ENCODE data around the gene DNM1.
"Not testable (repeated sequence)": the region's sequence is repeated elsewhere in the genome, so short reads cannot be mapped to it uniquely, and the experiment has no call there.

Gene DNM1

GRCh38 chr9:128178806-128179431 lies 24.3 kb upstream of the DNM1 start:
- no peak for DNase-seq (ENCODE audit: low read depth)

- DNase-seq (ENCODE audit: low read depth) = no peak
Observed at GRCh38 chr9:128180001-128180400, 23.2 kb upstream of the DNM1 start.

GRCh38 chr9:128180447-128180846 lies 22.7 kb upstream of the DNM1 start:
- no peak for DNase-seq (ENCODE audit: low read depth)

GRCh38 chr9:128181480-128181879 lies 21.7 kb upstream of the DNM1 start:
- not testable (repeated sequence) for DNase-seq (ENCODE audit: low read depth)

GRCh38 chr9:128182893-128183588 lies 20.1 kb upstream of the DNM1 start:
- no peak for DNase-seq (ENCODE audit: low read depth)

GRCh38 chr9:128185979-128186965 lies 16.9 kb upstream of the DNM1 start:
- no peak for DNase-seq (ENCODE audit: low read depth)

GRCh38 chr9:128187361-128187760 lies 15.8 kb upstream of the DNM1 start:
- DNase-seq (ENCODE audit: low read depth) = no peak

GRCh38 chr9:128188209-128188608 lies 15.0 kb upstream of the DNM1 start:
- DNase-seq (ENCODE audit: low read depth) = no peak

GRCh38 chr9:128190013-128190412 lies 13.2 kb upstream of the DNM1 start:
- DNase-seq (ENCODE audit: low read depth) = no peak

GRCh38 chr9:128190516-128191405 lies 12.4 kb upstream of the DNM1 start:
- no peak for DNase-seq (ENCODE audit: low read depth)

- peak; percentile 68 for DNase-seq (ENCODE audit: low read depth)
Observed at GRCh38 chr9:128191406-128192046, 11.7 kb upstream of the DNM1 start, which contains the start of gene CIZ1. TSS of gene CIZ1 (minus strand) at chr9:128191572. CDS start at chr9:128190857, 715 bp downstream.

GRCh38 chr9:128192601-128193371 lies 10.4 kb upstream of the DNM1 start:
- peak; percentile 32 for DNase-seq (ENCODE audit: low read depth)

- DNase-seq (ENCODE audit: low read depth) = no peak
Observed at GRCh38 chr9:128193469-128194096, 9.6 kb upstream of the DNM1 start.

- no peak for DNase-seq (ENCODE audit: low read depth)
Observed at GRCh38 chr9:128201441-128202369, 1.5 kb upstream of the DNM1 start.

GRCh38 chr9:128202648-128203023 lies 543 bp upstream of the DNM1 start:
- no peak for DNase-seq (ENCODE audit: low read depth)

- DNase-seq (ENCODE audit: low read depth) = no peak
Observed at GRCh38 chr9:128203707-128204551, 750 bp downstream of the DNM1 start.

GRCh38 chr9:128204858-128205257 lies 1.7 kb downstream of the DNM1 start:
- DNase-seq (ENCODE audit: low read depth) = no peak
